Measurements from ENCODE around the gene NUP54.

DNA sequence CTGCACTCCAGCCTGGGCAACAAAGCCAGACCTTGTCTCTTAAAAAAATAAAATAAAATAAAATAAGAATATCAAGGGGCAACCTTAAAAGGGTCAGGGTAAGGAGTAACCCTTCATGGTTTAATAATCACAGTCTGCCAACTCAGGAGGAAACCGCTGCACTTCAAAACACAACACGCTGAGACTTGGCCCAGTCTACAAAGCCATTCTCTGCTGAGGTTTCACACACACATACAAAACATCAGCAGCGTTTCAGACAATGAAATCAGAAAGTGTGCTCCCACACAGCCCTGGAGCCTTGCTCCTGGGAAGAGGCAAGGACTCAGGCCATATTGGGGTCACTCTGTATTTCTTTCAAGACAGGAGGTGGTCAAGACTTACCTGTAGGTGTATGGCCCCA is 47.1 kb upstream of the NUP54 start:
- no peak for TF ChIP-seq MAX (IDR thresholded peaks at IDR 0.05)
- TF ChIP-seq, protein P1, sequence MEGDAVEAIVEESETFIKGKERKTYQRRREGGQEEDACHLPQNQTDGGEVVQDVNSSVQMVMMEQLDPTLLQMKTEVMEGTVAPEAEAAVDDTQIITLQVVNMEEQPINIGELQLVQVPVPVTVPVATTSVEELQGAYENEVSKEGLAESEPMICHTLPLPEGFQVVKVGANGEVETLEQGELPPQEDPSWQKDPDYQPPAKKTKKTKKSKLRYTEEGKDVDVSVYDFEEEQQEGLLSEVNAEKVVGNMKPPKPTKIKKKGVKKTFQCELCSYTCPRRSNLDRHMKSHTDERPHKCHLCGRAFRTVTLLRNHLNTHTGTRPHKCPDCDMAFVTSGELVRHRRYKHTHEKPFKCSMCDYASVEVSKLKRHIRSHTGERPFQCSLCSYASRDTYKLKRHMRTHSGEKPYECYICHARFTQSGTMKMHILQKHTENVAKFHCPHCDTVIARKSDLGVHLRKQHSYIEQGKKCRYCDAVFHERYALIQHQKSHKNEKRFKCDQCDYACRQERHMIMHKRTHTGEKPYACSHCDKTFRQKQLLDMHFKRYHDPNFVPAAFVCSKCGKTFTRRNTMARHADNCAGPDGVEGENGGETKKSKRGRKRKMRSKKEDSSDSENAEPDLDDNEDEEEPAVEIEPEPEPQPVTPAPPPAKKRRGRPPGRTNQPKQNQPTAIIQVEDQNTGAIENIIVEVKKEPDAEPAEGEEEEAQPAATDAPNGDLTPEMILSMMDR (IDR thresholded peaks at IDR 0.05; ENCODE audit: control extremely low read depth in 1 of 3, insufficient read depth in 1 of 3, low read depth in 1 of 3, low read length in 3 of 3): no peak

Measured in H1 (cell line).